GM20000 (cell line): ENCODE data around the gene DCAF12.
A peak's percentile ranks its signal among the peaks of the same experiment; 100 is the strongest.

Experiments
- DNase-seq: peaks from one replicate; pipeline ENCODE4 v3.0.0; 2012; ENCODE audit warnings: low spot score
- TF ChIP-seq, protein P1 (sequence below): IDR thresholded peaks from 2 replicates; pipeline ENCODE4 v1.5.1; 2012; ENCODE audit warnings: mild to moderate bottlenecking, control low read depth; ENCODE audit errors: extremely low read depth, missing control alignments

Gene DCAF12

DNA sequence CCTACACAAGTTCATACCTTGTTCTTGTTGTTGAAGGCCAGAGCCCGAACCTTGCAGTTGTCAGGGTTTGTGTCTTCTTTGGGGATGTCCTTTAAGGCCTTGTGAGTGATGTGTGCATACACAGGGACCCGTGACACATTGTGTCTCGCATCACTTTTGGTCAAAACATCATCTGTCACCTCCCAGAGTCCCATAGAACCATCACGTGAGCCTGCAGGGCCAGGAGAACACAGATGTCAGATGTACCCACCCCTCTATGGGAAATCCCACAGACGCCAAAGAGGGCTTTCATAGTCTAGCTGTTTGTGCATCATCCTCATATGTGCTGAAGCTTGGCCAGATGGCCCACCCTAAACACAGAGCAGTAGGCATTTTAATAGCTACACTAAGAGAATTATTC is 28.2 kb downstream of the DCAF12 start:
- DNase-seq, result peak; percentile 33
- TF ChIP-seq, protein P1, sequence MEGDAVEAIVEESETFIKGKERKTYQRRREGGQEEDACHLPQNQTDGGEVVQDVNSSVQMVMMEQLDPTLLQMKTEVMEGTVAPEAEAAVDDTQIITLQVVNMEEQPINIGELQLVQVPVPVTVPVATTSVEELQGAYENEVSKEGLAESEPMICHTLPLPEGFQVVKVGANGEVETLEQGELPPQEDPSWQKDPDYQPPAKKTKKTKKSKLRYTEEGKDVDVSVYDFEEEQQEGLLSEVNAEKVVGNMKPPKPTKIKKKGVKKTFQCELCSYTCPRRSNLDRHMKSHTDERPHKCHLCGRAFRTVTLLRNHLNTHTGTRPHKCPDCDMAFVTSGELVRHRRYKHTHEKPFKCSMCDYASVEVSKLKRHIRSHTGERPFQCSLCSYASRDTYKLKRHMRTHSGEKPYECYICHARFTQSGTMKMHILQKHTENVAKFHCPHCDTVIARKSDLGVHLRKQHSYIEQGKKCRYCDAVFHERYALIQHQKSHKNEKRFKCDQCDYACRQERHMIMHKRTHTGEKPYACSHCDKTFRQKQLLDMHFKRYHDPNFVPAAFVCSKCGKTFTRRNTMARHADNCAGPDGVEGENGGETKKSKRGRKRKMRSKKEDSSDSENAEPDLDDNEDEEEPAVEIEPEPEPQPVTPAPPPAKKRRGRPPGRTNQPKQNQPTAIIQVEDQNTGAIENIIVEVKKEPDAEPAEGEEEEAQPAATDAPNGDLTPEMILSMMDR, result no peak

DNA sequence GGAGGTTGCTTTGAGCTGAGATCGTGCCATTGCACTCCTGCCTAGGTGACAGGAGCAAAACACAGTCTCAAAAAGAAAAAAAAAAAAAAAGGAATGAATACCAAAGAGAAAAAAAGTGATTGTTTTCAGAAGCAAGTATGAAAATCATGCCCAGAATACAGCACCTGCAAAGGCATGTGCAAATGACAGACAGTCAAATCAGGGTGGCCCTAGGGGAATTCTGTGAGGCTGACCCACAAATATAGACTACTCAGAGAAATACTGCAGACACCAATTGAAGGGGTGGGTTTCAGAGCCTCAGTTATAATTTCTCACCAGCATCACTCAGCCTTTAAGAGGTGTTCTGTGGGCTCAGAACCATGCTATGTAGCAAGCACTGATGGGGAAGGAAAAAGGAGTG is 28.6 kb downstream of the DCAF12 start:
- peak; percentile 34 for DNase-seq
- TF ChIP-seq, protein P1, result no peak

DNA sequence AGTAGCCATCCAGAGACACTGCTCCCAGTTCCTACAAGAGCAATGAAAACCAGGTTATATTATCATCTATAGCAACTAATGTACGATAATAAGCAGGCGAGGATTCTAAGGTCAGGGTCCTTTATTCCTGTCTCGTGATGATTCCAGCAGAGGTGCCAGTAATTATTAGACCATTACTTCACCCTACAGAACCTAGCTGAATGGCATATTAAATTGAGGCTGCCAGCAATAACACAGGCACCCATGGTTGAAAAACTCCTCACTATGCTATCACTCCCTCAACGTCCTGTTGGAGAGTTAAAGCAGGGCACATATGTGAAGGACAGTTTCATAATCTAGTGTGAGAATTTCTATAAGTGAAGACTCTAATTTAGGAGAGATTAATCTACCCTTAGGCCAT is 29.7 kb downstream of the DCAF12 start:
- TF ChIP-seq, protein P1, result no peak
- no peak for DNase-seq

DNA sequence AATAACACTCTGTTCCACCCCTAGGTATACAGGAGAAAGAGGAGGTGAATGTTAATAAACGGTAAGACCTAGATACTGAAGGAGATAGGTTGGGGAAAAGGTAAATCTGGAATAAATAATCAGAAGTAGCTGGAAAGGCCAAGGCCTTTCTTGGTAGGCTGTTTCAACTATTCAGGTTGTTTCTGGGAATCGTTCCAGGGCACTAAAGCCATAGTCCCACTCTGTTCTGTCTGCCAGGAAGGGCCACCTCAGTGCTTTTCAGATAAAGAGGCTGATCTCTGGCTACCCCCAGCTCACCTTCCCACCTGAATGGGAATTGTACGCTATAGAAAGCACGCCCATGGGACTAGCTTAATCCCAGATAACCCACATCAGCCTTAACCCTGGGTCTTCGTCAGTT is 32.9 kb downstream of the DCAF12 start:
- TF ChIP-seq, protein P1, result no peak
- no peak for DNase-seq

DNA sequence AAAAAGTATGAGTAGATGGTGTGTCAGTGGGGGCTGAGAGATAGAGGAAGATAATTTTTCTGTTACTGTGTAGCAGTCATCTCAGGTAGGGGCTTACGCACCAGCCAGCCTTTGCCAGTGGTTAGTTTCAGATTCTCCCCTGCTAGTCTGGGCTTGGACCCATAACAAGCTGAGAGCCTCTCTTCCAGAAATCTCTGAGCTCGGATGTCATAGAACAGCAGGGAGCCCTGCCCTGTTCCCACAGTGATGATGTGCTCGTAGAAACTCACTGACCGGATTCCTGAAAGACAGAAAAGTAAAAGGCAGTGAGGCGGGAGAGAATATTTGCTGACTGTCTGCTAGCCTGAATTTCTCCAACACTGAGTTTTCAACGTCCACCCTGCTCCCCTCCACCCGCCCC is 37.2 kb downstream of the DCAF12 start:
- TF ChIP-seq, protein P1, result no peak
- DNase-seq, result no peak

DNA sequence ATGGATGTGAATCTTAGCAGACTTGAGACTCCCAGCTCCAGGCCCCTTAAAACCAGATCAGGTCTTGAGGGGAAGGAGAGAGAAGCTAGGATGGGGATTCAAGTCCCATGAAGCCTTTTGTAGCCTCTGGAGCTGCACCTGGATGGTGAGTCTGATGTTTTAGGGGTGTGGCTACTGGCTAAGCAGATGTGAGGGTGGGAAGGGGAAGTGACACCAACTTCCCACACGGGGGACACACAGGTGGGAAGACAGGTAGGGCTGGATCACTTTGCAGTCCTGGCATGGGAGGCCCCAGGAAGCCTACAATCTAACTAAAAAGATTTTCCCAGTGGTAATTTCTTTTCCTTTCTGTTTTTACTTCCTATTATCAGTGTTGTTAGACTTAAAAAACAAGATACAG is 39.1 kb downstream of the DCAF12 start:
- TF ChIP-seq, protein P1, result no peak
- DNase-seq, result no peak

DNA sequence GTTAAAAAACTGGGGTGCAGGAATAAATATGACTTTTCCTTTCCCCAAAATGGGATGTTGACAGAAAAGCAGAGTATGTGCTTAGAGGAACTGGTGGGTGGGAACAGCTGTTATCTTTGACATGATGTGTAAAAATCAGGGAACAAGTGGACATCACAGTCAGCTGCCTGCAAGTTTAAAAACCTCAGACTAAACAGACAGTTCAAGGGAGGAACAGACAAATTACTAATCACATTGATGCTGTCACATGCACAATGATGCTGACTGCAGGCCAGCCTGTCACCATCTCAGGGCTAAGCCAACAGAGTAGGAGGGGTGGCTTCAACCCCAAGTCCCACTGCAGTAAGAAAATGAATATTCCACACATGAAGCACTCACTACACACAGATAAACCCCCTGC is 39.6 kb downstream of the DCAF12 start:
- TF ChIP-seq, protein P1, result no peak
- no peak for DNase-seq
